ENCODE data around the gene MACO1.

Gene MACO1

DNA sequence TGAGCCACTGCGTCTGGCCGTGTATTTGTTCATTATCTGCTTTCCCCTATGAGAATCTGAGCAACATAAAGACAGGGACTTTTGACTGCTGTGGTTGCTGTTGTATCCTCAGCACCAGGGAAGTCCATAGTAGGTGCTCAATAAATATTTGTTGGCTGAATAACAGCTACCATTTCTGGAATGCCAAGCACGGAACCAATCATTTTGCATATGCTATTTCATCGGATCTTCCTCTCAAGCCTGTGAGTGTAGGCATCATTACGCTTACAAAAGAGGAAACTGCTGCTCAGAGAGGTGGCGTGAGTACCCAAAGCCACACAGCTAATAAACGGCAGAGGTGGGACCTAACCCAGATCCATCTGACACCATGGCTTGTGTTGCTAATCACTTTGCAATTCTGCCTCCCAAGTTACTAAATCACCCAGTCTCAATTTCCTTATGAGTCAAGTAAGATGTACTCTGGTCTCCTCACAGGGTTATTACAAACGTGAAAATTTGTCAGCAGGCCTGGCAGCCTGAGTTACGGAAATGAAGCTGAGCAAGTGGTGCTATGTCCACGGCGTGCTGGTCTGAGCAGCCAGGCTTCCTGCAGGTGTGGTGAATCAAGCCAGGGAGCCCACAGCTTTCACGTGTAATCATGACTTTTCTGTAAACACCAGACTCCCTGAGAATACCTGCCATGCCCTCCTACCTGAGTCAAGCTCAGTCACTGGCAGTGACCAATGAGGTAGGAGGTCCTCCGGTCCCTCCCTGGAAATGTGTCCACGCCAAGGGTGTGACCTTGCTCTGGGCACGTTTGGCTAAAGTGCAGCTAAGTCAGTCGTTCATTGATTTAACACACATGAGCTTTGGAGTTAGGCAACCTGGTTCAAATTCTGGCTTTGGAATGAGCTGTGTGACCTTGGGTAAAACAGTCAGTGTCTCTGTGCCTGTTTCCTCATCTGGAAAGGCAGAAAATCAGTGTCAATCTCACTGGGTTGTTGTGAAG lies 5.3 kb upstream of the MACO1 start:
- no peaks in the 10 kb centered on the region for H3K9me3 ChIP-seq (ENCODE audit: control insufficient read depth, low read length)
- no peaks in the 10 kb centered on the region for H3K4me1 ChIP-seq (ENCODE audit: control insufficient read depth, insufficient read depth, low read length)
- WGBS, 2 experiments = 90 to 91% methylated on average over 16 of the region's 16 CpGs
- peaks cover 18% of the 10 kb centered on the region for H3K27me3 ChIP-seq (ENCODE audit: control insufficient read depth, insufficient read depth, low read length, poor library complexity, severe bottlenecking)
- no peak overlapping the region for H3K27ac ChIP-seq (ENCODE audit: insufficient read depth, low read depth, low read length, poor library complexity, severe bottlenecking)
- H3K36me3 ChIP-seq (ENCODE audit: control insufficient read depth, insufficient read depth, low read length) = no peaks in the 10 kb centered on the region
- H3K4me3 ChIP-seq (ENCODE audit: insufficient read depth, low read depth, low read length) = no peak overlapping the region

DNA sequence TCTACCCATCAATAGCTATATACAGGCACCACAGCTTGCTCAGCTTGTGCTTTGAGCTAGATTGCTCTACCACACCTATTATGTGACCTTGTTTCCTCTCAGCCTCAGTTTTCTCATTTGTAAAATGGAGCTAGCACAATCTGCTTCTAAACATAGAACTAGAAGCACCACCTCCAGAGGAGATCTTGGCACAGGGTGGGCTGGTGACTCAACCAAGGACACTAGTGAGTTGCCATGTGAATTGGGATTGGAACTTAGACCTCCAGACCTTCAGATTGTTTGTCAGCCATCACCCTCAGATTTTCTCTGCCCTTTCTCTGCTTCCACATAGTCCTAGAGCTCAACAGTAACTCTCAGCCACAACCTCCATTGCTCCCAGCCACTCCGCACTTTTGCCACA lies 3.0 kb upstream of the MACO1 start:
- peaks cover 9% of the 10 kb centered on the region for H3K4me1 ChIP-seq (ENCODE audit: control insufficient read depth, insufficient read depth, low read length)
- H3K27ac ChIP-seq (ENCODE audit: insufficient read depth, low read depth, low read length, poor library complexity, severe bottlenecking) = no peak overlapping the region
- H3K27me3 ChIP-seq (ENCODE audit: control insufficient read depth, insufficient read depth, low read length, poor library complexity, severe bottlenecking) = peaks cover 18% of the 10 kb centered on the region
- no peaks in the 10 kb centered on the region for H3K9me3 ChIP-seq (ENCODE audit: control insufficient read depth, low read length)
- WGBS, 2 experiments = 97% methylated on average over 1 of the region's 1 CpG
- H3K36me3 ChIP-seq (ENCODE audit: control insufficient read depth, insufficient read depth, low read length) = no peaks in the 10 kb centered on the region
- no peak overlapping the region for H3K4me3 ChIP-seq (ENCODE audit: insufficient read depth, low read depth, low read length)

DNA sequence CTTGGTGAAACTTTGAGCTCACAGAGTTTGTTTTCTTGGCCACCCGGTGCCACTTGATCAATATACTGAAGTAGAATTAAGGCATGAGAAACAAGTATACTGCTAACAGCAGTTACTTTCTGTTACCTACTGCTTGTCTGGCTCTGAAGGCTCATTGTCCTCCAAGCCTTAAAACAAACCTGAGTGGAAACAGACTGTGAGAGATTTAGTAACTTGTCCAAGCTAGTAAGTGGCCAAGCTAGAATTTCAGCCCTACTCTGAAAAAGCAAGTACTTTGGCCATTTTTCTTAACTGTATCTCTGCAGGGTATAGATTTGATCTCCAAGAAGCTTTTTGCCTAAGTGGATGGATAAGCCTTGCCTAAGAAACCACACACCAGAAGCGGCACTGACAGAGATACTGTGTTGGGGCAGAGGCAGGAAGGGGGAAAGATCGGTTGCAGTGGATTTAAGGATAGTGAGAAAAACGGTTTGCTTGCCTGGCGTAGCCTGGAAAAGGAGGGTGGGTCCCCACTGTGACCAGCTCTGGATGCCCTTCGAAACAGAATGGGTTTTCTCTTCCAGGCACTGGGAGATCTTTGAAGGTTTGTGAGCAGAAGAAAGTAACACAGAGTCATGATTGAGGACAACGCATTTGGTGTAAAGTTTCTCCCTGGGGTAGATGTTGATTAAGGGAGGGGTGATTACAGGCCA lies 2.1 kb upstream of the MACO1 start:
- 87 to 88% methylated on average over 7 of the region's 7 CpGs for WGBS, 2 experiments
- Histone ChIP-seq H3K27ac (ENCODE audit: insufficient read depth, low read depth, low read length, poor library complexity, severe bottlenecking) (no peak overlapping the region), H3K36me3 (ENCODE audit: control insufficient read depth, insufficient read depth, low read length) (no peaks in the 10 kb centered on the region), H3K27me3 (ENCODE audit: control insufficient read depth, insufficient read depth, low read length, poor library complexity, severe bottlenecking) (peaks cover 18% of the 10 kb centered on the region), H3K4me3 (ENCODE audit: insufficient read depth, low read depth, low read length) (no peak overlapping the region), H3K4me1 (ENCODE audit: control insufficient read depth, insufficient read depth, low read length) (peaks cover 9% of the 10 kb centered on the region), H3K9me3 (ENCODE audit: control insufficient read depth, low read length) (no peaks in the 10 kb centered on the region)

DNA sequence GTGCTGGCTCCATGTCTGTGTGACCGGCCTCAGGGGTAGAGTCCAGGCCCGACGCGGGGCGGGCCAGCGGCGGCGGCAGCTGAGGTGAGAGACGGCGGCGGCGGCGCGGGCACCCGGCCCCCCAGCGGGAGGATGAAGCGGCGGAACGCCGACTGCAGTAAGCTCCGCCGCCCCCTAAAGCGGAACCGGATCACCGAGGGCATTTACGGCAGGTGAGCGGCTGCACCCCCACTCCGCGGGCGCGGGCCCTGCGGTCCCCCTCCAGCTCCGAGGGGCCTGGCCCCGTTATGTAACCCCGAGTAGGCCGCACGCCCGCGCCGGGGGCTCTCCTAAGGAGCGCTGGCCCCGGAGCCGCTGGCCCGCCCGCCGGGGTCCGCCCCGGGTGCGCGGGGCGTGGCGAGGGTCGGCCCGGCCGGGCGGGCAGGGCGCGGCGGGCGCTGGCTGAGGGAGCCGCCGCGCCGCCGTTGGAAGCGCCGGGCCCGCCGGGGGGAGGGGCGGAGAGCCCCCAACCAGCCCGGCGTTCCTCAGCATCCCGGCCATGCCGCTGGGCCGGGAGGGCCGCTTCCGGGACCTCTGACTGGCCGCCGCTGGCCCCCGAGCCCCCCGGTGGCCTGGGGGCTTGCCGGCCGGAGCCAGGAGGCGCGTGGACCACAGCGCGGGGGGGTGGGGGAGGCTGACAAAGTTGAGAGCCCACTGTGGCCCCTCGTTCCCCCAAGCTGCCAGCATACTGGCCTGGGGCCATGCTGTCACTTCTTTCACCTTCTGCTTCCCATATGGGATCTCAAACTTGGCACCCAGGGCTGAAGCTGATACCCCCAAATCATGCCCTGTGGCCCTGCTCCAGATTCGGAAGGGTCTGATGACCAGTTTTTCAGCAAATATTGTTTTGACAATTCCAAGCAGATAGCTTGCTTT lies 527 bp downstream of the MACO1 start:
- peaks cover 18% of the 10 kb centered on the region for H3K27me3 ChIP-seq (ENCODE audit: control insufficient read depth, insufficient read depth, low read length, poor library complexity, severe bottlenecking)
- H3K4me1 ChIP-seq (ENCODE audit: control insufficient read depth, insufficient read depth, low read length) = peaks cover 9% of the 10 kb centered on the region
- 0 to 1% methylated on average over 89 of the region's 89 CpGs for WGBS, 2 experiments
- H3K27ac ChIP-seq (ENCODE audit: insufficient read depth, low read depth, low read length, poor library complexity, severe bottlenecking) = no peak overlapping the region
- no peaks in the 10 kb centered on the region for H3K9me3 ChIP-seq (ENCODE audit: control insufficient read depth, low read length)
- H3K4me3 ChIP-seq (ENCODE audit: insufficient read depth, low read depth, low read length) = peak overlapping the region; percentile 73
- no peaks in the 10 kb centered on the region for H3K36me3 ChIP-seq (ENCODE audit: control insufficient read depth, insufficient read depth, low read length)

DNA sequence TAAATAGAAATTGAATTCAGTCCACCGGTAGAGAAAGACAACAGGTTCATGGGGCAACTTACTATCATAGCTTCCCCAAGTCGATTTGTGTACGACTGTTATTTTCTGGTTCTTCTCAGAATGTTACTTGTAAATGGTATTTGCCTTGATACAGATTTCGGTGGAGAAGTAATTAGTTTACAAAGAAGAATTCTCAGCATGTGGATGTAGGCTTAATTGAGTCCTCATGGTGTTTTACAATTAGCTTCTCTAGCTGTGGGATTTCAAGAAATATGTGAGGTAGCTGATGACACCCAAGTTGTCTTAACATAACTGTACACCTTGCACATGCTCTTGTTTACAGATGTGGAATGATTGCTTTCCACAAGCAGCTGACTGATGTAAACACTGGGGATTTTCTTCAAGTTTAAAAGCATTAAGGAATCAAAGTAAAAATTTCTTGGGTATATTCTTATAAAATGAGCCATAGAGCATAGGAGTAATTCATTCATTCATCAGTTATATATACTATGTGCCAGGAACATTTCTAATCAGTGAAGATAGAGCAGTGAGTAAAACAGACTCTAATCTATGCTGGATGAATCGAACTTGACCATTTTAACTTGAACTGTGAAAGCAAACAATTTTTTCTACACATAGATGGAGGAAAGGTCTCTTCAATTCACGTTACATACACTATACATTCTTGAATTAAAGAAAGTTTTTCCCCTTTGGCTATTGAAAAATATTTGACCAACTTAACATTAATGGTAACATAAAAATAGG lies 1.4 kb downstream of the MACO1 start:
- H3K27me3 ChIP-seq (ENCODE audit: control insufficient read depth, insufficient read depth, low read length, poor library complexity, severe bottlenecking) = peaks cover 18% of the 10 kb centered on the region
- 39 to 42% methylated on average over 5 of the region's 6 CpGs for WGBS, 2 experiments
- H3K4me3 ChIP-seq (ENCODE audit: insufficient read depth, low read depth, low read length) = peak overlapping the region; percentile 73
- H3K27ac ChIP-seq (ENCODE audit: insufficient read depth, low read depth, low read length, poor library complexity, severe bottlenecking) = no peak overlapping the region
- no peaks in the 10 kb centered on the region for H3K9me3 ChIP-seq (ENCODE audit: control insufficient read depth, low read length)
- H3K36me3 ChIP-seq (ENCODE audit: control insufficient read depth, insufficient read depth, low read length) = no peaks in the 10 kb centered on the region
- peaks cover 9% of the 10 kb centered on the region for H3K4me1 ChIP-seq (ENCODE audit: control insufficient read depth, insufficient read depth, low read length)

DNA sequence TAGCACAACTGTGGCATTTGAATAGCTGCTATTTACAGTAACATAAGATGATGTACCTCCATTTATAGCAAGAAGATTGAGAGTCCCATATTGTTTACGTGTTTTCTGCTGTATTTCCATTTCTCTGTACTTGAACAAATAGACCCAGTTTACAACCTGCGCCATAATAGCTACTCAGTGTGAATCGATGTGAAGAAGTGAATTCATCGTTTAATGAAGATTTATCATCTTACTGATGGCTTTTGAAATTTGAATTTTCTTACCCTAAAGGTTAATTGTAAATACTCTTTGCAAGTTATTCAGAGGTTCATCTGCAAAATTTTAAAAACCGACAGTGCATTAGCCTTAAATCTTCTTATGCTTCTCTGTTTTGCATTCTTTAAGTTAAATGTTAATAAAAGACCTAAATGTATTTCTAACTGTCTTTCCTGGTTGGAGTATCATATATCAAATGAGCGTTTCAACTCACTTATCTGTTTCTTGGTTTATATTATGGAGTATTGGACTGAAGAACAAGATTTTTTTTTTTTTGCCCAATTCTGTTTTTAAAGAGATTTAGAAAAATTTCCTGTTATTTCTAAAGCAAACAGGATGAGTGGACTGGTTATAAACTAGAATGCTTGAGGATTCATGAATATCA lies 2.2 kb downstream of the MACO1 start:
- H3K4me3 ChIP-seq (ENCODE audit: insufficient read depth, low read depth, low read length) = no peak overlapping the region
- 93 to 97% methylated on average over 3 to 6 of the region's 6 CpGs for WGBS, 2 experiments

DNA sequence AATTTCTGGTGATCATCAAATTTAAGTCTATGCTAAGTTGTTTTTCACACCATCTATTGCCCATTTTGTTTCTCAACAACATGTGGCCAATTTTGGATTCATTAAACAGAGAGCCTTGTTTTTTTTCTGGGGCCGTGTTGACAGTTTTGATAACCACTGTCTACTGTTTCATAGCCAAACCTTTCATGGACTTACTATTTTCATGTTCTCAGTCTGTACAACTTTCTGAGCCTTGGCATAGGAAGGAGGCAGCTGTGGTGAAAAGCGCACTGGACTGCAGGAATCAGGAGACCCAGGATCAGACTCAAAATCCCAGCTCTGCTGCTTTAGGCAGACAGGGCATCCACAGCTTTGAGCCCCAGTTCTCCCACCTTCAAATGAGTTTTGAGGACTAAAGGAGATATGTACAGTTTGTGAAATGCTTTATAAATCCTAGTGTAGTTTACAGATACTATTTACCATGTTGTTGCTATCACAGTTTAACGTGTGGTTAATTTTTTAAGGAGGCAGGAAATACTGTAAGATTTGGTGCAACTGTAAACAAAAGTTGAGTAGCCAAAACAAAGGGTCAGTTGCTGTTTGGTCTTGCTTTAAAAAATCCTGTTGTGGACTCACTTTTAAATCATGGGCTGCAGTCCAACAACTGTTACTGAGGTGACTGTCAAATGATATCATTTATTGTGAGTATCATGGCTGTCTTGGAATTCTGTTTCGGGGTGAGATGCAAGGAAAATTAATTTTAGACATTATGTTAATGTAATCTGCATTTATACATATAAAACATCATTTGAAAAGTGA lies 2.9 kb downstream of the MACO1 start:
- peaks cover 12% of the 10 kb centered on the region for H3K27me3 ChIP-seq (ENCODE audit: control insufficient read depth, insufficient read depth, low read length, poor library complexity, severe bottlenecking)
- 87 to 92% methylated on average over 3 of the region's 4 CpGs for WGBS, 2 experiments
- H3K4me1 ChIP-seq (ENCODE audit: control insufficient read depth, insufficient read depth, low read length) = peaks cover 9% of the 10 kb centered on the region
- no peak overlapping the region for H3K27ac ChIP-seq (ENCODE audit: insufficient read depth, low read depth, low read length, poor library complexity, severe bottlenecking)
- no peak overlapping the region for H3K4me3 ChIP-seq (ENCODE audit: insufficient read depth, low read depth, low read length)
- no peaks in the 10 kb centered on the region for H3K9me3 ChIP-seq (ENCODE audit: control insufficient read depth, low read length)
- H3K36me3 ChIP-seq (ENCODE audit: control insufficient read depth, insufficient read depth, low read length) = no peaks in the 10 kb centered on the region

More for the DNA sequence above, 2.2 kb downstream of the MACO1 start:
- Histone ChIP-seq H3K4me1 (ENCODE audit: control insufficient read depth, insufficient read depth, low read length) (peaks cover 9% of the 10 kb centered on the region), H3K27me3 (ENCODE audit: control insufficient read depth, insufficient read depth, low read length, poor library complexity, severe bottlenecking) (peaks cover 18% of the 10 kb centered on the region), H3K36me3 (ENCODE audit: control insufficient read depth, insufficient read depth, low read length) (no peaks in the 10 kb centered on the region), H3K9me3 (ENCODE audit: control insufficient read depth, low read length) (no peaks in the 10 kb centered on the region), H3K27ac (ENCODE audit: insufficient read depth, low read depth, low read length, poor library complexity, severe bottlenecking) (no peak overlapping the region)

DNA sequence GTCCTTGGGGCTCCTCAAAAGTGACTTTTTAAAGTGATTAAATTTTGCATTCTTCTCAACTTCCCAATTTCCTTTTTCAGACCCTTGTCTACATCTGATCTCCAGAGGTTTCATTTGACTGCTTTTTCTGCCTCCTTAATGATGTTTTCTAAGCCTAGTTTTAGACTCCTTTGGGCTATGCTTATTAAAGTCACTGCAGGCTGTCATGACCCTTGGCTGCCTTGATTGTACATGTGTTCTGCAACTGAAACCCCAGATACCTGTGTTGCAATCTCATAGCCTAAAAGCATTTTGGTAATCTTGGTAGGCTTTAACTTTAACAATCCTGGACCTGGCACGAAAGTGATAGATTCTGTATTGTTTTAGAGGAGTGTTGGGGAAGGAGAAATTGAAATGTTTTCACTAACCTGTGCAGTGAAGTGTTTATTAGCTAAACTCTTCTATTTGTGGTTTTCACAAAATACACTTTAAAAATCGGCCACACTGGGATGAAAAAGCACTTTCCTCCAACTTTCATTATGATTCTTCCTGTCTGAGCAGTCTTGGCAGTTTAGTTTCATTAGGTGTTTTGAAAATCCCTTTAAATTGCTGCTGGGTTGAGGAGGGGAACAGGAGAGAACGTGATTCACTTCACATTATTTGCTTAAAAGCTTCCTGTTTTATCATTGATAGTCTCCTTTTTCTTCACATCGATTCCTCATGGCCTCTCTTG lies 4.9 kb downstream of the MACO1 start:
- Histone ChIP-seq H3K4me3 (ENCODE audit: insufficient read depth, low read depth, low read length) (no peak overlapping the region), H3K27me3 (ENCODE audit: control insufficient read depth, insufficient read depth, low read length, poor library complexity, severe bottlenecking) (no peaks in the 10 kb centered on the region), H3K4me1 (ENCODE audit: control insufficient read depth, insufficient read depth, low read length) (peaks cover 9% of the 10 kb centered on the region), H3K9me3 (ENCODE audit: control insufficient read depth, low read length) (no peaks in the 10 kb centered on the region), H3K36me3 (ENCODE audit: control insufficient read depth, insufficient read depth, low read length) (no peaks in the 10 kb centered on the region), H3K27ac (ENCODE audit: insufficient read depth, low read depth, low read length, poor library complexity, severe bottlenecking) (no peak overlapping the region)
- WGBS, 2 experiments = 87 to 94% methylated on average over 3 of the region's 4 CpGs
